Activated CD8-positive, alpha-beta memory T cell treated with anti-CD3 and anti-CD28 coated beads, Interleukin-2, amount 50 U/mL, for 24 hours (primary cell): ENCODE measurements around the gene THOC6.
"Not testable (repeated sequence)": the region's sequence is repeated elsewhere in the genome, so short reads cannot be mapped to it uniquely, and the experiment has no call there.

Experiments used
- DNase-seq: peaks from one replicate; pipeline ENCODE4 v3.0.0-alpha.2; 2020; ENCODE audit errors: extremely low read depth

The THOC6 gene

DNA sequence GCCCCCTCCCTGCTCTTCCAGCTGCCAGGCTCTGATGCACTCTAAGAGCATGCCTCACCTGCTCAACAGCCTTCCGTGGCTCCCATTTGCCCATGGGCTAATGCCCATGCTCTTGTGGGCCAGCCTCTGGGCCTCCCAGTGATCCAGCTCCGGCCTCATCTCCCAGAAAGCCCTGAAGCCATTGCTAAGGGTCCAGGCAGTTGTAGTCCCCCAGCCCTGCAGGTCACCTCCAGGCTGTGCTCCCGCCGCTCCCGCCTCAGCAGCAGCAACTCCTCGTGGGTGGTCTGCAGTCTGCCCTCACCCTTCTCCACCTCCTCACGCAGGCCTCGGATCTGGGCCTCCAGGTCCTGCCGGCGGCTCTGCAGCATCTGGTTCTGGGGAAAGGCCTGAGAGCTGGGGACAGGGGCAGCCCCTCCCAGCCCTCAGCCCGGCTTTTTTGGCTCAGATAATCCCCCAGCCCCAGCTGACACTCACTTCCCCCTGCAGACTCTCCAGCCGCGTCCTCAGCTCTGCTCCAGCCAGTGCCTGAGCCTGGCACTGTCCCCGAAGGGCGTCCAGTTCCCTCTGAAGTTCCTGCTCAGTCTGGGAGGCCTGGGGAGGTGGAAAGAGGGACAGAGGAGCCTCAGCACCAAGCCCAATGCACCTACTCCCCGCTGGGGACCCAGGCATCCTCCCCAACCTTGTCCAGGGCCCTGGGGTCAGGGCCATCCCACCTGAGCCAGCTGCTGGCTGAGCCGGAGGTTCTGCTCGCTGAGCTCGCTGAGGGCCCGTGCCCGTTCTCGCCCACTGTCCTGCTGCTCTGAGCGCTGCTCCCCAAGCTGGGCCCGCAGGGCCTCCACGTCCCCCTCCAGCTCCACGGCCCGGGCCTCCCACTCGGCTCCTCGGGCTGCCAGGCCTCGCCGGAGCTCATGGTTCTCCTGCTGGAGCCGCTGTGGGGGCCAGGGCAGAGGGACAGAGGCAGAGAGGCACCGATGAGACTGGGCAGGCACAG, 6.7 kb downstream of the THOC6 start:
- DNase-seq = no peak

DNA sequence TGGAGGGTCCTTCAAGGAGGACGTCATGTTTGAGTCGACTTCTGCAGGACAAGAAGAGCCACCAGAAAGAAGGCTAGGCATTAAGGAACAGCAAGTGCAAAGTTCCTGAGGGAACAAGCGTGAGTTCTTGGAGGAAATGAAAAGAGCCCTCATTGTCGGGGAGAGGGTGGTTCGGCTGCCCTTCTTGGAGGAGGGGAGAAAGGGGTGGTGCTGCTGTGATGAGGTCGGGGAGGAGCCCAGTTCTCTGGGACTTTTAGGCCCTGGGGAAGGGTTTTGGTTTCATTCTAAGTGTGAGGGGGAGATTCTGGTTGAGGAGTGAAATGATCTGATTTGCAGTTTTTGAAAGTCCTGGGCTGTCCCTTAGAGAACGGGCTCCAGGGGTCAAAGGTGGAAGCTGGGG, 8.8 kb downstream of the THOC6 start:
- DNase-seq = no peak

GRCh38 chr16:3035289-3035971, 11.6 kb downstream of the THOC6 start:
- no peak for DNase-seq

GRCh38 chr16:3035972-3036725, 12.3 kb downstream of the THOC6 start:
- no peak for DNase-seq

- DNase-seq = no peak
Observed at GRCh38 chr16:3036726-3037315, 13.0 kb downstream of the THOC6 start, which contains the start of gene BICDL2. TSS of gene BICDL2 (minus strand) at chr16:3036944. CDS start at chr16:3035496, 1,448 bp downstream.

DNA sequence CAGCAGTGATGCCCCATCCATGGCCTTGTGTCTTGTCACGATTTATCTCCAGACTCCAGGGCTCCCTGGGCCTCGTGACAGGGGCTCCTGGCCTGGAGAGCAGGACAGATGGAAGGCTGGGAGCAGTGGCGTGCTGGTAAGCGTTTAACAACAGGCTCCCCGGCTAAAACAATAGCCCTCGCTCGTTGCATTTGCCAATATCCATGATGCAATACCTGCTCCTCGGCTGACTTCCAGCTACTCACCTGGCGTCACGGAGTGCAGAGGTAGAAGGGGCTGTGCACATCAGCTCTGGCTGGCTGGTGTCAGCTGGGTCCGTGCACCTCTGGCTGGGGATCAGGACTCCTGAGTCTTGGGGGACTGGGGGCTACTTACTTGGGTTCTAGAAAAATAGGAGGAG, 14.4 kb downstream of the THOC6 start:
- DNase-seq = no peak

DNA sequence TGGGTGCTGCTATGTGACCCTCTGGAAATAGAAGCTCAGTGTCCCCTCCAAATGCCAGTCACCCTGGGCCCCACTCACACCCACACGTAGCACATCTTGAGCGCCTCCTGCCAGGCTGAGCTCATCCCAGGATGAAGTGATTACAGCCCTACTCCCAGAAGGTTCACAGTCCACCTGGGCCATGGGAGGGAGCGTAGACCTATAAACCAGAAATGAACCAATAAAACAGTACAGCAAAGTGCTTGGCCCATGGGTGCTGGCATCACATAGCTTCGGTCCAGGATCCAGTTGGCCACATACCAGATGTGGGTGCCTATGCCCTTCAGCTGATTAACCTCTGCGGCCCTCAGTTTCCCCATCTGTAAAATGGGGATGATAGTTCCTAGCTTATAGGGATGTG, 15.1 kb downstream of the THOC6 start:
- DNase-seq = no peak

- DNase-seq = no peak
Observed at GRCh38 chr16:3042376-3042775, 18.5 kb downstream of the THOC6 start.

GRCh38 chr16:3044708-3045107, 20.9 kb downstream of the THOC6 start:
- no peak for DNase-seq

DNA sequence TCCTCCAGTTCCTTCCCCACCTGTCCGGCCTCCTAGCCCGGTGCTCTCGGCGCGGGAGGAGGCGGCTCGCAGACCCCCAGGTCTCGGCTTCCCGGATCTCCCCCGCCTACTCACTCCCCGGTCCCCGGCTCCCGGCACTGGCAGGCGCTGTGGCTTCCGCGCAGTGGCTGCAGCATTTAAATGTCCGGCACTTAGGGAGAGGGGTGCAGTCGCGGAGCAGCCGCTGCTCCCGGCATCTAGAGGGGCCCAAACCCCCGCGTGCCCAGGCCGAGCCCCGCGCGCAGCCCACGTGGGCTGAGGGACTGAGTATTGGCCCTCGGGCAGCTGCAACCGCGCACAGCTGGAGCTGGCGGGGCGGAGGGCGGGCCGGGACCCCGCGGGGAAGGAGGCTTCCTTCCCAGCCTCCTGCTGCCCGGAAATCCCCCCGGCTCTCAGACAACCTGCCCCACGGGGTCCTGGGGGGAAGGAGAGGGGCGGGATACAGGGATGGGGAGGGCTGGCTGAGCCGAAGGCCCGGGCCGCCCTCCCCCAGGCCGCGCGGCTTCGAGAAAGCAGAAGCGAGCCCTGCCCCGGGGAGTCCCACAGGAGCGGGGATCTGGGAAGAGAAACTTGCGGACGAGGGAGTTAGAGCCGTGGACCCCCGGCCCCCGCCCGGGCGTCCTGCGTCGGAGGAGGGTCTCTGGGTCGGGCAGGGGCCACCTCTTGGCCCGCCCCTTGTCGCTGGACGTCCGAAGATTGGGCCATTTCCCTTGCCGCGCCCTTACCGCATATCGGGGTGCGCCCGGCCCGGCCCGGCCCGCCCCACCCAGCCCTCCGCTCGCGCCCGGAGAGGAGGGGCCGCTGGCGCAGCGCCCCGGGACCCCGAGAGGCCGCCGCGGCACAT, 22.2 kb downstream of the THOC6 start, which contains the start of gene MMP25:
MMP25 (plus strand) TSS at position 804 of the 883 bp plus-strand sequence. CDS start 357 bp downstream, outside the sequence.
- no peak for DNase-seq

DNA sequence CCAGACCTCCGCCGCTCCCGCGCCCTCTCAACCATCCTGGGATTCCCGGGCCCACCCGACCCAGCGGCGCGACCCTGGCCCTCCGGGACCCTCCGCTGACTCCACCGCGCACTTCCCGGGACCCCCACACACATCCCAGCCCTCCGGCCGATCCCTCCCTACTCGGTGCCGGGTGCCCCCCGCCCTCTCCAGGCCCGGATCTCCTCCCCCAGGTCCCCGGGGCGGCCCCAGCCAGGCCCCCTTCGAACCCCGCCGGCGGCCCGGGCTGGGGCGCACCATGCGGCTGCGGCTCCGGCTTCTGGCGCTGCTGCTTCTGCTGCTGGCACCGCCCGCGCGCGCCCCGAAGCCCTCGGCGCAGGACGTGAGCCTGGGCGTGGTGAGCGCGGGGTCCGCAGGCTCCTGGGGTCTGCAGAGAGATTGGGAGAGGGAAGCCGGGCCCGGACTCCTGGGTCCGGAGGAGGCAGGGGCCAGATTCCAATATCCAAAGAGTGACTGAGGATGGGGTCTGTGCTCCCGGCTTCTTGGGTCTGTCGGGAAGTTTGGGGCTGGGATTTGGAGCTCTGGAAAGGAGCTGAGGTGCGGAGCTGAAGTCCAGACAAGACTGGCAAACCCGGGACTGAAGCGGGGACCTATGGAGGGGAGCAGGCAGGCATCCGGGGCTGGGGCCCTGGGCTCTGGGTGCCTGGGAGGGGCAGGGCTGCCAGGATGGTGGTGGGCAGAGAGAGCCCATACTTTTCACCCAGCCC, 23.0 kb downstream of the THOC6 start:
- no peak for DNase-seq

DNA sequence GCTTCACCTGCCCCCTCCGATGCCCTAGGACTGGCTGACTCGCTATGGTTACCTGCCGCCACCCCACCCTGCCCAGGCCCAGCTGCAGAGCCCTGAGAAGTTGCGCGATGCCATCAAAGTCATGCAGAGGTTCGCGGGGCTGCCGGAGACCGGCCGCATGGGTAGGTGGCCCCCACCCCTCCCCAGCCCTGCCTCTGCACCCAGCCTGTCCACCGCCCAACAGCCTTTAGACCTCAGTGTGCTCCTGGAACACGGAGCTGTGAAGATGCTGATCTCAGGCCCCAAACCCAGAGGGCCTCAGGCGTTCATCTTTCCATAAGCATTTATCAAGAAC, 23.5 kb downstream of the THOC6 start:
- no peak for DNase-seq

- no peak for DNase-seq
Observed at GRCh38 chr16:3049921-3050481, 26.2 kb downstream of the THOC6 start.

DNA sequence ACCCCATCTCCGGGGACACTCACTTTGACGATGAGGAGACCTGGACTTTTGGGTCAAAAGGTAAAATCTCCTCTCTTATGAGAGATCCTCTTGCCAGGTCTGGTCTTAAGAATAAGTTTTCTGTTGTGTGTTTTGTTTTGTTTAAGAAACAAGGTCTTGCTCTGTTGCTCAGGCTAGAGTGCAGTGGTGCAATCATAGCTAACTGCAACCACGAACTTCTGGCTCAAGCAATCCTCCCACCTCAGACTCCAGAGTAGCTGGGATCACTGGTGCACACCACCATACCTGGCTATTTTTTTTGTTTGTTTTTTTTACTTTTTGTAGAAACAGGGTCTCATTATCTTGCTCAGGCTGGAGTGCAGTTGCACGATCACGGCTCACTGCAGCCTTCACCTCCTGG, 26.7 kb downstream of the THOC6 start:
- DNase-seq = no peak

DNA sequence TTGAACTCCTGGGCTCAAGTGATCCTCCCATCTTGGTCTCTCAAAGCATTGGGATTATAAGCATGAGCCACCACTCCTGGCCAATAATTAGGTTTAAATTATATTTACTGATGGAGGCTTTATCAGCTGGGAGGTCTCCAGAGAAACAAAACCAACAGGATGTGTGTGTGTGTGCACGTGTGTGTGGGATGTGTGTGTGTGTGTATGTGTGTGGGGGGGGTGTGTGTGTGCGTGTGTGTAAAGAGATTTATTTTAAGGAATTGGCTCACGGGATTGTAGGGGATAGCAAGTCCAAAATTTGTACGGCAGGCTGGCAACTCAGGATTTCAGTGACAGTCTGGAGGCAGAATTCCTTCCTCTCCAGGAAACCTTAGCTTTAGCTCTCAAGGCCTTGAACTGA, 27.2 kb downstream of the THOC6 start:
- DNase-seq = no peak

GRCh38 chr16:3051494-3051893, 27.7 kb downstream of the THOC6 start:
- DNase-seq = no peak

DNA sequence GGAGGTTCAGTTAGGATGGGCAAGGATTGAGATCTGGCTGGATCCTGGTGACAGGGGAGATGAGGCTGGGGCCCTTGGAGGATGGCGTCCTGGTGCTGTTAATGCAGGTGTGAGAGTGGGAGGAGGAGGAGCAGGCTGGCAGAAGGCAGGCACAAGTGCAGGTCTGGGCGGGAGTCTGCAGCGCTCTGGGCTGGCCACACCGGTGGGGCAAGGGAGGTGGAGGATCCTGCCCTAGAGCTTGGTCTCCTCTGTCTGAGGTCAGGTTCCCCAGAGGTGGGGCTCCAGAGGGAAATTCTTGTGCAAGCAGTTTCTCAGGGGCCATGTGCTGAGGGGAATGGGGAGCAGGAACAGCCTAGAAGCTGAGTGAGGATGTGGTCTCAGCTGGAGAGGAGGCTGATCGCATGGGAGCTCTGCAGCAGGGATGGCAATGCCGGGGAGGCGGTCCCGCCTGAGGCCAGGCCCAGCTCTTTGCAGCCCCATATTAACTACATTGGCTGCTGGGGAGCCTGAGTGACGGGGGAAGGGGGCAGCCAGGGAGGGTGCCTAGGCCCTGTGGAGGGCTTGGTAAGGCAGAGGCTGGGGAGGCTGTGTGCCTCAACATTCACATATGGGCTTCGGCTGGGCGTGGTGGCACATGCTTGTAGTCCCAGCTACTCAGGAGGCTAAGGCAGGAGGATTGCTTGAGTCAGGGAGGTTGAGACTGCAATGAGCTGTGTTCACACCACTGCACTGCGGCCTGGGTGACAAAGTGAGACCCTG, 28.9 kb downstream of the THOC6 start:
- not testable (repeated sequence) for DNase-seq

GRCh38 chr16:3053330-3053710, 29.5 kb downstream of the THOC6 start:
- not testable (repeated sequence) for DNase-seq
